GM13976 (cell line): ENCODE results near the gene GALNT2.

Source experiments
- DNase-seq: peaks from one replicate; pipeline ENCODE4 v3.0.0; 2012; ENCODE audit warnings: low spot score
- in situ Hi-C: fragments of 300-500 bp; cut with MboI; formaldehyde crosslinking; loops from one replicate; pipeline ENCODE4 v1.12.0; 2022; ENCODE audit warnings: low sequenced_read_pairs, mixed read lengths, inconsistent platforms; ENCODE audit not compliant: unreplicated experiment
- TF ChIP-seq, protein P1 (sequence below): IDR thresholded peaks from 2 replicates; pipeline ENCODE4 v1.5.1; 2012; ENCODE audit warnings: borderline replicate concordance, mild to moderate bottlenecking; ENCODE audit not compliant: insufficient read depth; ENCODE audit errors: extremely low read depth, missing control alignments, control extremely low read depth

GALNT2 gene

DNA sequence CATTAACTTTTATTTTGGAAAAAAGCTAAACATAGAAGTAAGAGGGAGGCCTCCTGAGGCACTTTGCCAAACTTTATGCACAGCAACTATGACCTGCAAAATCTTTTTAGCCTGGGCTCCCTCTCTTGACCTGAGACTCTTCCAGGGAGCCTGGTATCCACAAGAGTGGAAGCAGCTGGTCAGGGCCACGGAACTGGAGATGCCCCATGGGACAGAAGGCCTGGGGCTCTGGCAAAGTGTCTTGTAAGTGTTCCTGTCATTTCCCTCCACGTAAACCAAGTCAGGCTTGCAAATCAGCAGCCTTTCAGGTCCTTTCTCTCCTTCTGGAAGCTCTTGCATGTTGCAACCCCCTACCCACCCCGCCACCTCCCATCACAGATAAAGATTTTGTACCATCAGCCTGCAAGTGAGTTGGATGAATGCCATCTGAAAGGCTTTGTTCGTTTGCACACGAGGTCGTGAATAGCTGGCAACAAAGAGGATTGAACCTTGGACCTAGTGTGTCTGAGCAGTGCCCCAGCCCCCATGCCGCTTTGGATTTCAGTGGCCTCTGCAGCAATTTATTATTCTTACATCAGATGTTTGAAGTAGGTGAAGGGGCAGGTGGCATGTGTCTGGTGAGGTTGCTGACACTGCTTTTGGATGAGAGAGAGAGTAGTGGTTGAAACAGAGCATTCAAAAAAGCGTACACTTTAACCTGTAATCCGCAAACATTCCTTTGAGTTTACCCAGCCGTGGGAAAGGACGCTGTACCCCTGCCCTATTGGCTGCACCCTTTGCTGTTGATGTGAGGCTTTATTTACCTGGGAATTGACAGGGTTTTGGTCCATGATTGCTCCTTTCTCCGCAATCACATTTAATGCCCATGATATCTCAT lies 91.6 kb downstream of the GALNT2 start:
- TF ChIP-seq, protein P1, sequence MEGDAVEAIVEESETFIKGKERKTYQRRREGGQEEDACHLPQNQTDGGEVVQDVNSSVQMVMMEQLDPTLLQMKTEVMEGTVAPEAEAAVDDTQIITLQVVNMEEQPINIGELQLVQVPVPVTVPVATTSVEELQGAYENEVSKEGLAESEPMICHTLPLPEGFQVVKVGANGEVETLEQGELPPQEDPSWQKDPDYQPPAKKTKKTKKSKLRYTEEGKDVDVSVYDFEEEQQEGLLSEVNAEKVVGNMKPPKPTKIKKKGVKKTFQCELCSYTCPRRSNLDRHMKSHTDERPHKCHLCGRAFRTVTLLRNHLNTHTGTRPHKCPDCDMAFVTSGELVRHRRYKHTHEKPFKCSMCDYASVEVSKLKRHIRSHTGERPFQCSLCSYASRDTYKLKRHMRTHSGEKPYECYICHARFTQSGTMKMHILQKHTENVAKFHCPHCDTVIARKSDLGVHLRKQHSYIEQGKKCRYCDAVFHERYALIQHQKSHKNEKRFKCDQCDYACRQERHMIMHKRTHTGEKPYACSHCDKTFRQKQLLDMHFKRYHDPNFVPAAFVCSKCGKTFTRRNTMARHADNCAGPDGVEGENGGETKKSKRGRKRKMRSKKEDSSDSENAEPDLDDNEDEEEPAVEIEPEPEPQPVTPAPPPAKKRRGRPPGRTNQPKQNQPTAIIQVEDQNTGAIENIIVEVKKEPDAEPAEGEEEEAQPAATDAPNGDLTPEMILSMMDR = no peak
- in situ Hi-C loops = no loop called here
- DNase-seq = no peak

DNA sequence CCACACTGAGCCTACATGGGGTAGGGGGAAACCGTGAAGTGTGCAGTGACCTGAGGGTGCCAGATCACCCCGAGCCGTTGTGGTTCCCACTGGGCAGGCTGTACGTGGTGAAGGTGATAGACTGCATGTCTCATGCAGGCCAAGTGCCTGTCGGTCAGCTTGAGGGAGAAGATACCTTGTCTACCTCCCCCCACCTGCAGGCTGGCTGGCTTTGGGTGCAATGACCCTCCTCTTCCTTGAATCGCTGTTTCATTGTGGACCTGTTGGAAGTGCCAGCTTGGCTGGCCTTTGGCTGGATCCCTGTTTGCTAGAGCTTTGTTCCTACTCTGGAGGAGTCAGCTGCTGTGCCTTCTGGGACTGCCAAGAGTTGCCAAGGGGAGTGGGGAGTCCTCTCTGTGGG lies 92.5 kb downstream of the GALNT2 start:
- TF ChIP-seq, protein P1 = no peak
- in situ Hi-C loops = no loop called here
- DNase-seq = no peak

DNA sequence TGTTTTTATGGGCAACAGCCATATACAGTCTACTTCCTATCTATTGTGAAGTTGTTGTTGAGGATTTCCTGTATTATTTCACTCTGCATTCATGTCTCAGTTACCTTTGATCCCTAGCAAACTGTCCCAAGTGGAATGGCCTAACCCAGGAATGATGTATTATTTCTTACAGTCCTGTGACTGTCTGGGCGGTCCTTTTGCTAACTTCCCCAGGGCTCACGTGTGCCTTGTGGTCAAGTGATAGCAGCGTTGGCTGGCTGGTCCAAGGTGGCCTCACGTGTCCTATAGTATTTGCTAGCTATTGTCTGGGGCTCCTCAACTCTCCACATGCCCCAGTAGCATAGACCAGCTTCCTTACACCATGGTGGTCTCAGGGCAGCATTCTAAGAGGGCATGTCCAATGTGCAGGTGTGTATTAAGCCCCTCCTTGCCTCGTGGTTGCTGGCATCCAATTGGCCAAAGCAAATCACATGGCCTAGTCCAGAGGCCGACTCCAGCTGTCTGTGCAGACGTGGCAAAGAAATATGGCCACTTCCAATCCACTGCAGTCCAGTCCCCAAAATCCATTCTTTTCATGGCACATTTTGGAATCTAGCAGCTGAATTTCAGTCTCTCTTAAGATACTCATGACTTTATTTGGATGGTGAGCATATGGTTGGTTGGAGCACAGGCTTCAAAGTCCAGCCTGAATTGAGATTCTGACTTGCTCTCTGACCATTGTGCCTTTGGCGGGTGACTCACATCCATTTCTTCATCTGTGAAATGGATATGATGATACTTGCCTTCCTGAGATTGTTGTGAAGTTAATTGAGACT lies 94.1 kb downstream of the GALNT2 start:
- TF ChIP-seq, protein P1 = no peak
- in situ Hi-C loops = no loop called here
- DNase-seq = no peak

DNA sequence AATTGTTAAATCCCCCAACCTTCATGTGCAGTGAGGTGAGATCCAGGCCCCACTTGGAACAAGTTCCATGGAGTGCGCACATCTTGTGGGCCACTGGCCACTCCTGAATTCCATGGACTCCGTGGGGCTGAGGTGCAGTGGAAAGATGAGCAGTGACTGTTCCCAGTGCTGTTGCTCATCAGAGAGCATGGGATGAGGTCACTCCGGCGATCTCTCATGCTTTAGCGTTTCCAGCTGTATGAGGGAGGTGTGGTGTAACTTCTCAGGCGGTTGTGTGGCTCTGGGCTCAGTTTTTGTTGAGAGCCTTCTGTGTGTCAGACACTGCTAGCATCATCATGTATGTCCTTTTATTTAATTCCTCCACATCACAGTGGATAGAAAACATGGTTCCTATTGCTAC lies 96.2 kb downstream of the GALNT2 start:
- in situ Hi-C loops = no loop called here
- no peak for DNase-seq
- TF ChIP-seq, protein P1 = no peak

DNA sequence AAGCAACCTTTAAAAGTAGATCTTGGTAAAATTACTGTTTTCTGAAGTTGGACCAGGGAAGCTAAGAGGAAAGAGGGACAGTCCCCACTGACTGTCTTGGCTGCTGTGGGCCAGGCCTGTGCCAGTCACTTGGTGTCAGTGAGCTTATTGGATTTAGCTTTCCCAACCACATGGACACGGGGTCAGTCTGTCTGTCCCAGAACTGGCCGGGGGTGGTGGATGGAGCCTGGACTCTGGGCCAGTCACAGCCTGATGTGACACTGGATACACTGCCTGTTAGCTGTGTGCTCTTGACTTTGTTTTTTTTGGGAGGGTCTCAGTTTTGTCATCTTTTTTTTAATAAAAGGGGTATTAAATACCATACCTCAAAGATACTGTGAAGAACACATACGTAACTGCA lies 96.7 kb downstream of the GALNT2 start:
- TF ChIP-seq, protein P1 = no peak
- DNase-seq = no peak
- in situ Hi-C loops = no loop called here

DNA sequence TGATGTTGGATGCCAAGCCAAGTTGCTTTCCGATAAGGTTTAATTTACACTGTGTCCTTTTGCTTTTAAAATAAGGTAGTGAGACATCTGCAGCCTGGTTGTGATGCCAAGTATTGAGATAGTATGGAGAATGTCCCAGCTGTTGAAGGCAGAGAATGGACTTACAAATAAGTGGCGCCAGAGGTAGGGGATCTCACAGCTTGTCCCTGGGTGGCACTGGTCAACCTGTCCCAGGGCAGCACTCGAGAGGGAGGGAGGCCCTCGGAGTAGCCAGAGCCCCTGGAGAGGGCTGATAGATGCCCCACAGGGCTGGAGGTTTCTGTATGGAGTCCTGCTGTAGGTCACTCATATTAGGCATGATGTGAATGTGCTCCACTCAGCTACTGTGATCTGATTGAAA lies 98.5 kb downstream of the GALNT2 start:
- TF ChIP-seq, protein P1 = no peak
- no peak for DNase-seq
- in situ Hi-C loops = no loop called here
